HG03280 (cell line): ENCODE measurements around the gene ASB1.

ENCODE experiments used
- ATAC-seq: cut with Tn5 transposase; IDR thresholded peaks from one replicate; pipeline ENCODE4 v1.9.1; 2021; ENCODE audit warnings: mild to moderate bottlenecking, moderate library complexity; ENCODE audit not compliant: unreplicated experiment

The ASB1 gene

DNA sequence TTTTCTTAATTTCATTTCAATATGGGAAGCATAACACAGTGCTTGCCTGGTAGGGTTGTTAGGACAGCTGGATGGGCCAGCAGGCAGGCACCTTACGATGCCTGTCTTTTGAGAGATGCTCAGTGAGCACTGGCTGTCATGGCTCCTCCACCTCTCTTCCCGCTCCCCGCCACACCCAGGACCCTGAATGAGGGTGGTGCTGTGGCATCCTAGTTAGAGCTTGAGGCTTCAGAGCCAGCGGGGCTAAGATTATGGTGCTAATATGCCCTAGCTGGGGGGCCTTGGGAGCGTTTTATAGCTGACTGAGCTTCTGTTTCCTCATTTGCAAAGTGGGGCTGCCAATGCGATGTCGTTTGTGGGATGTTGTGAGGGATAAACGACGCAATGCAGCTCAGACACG lies 37.7 kb downstream of the ASB1 start:
- ATAC-seq: no peak

DNA sequence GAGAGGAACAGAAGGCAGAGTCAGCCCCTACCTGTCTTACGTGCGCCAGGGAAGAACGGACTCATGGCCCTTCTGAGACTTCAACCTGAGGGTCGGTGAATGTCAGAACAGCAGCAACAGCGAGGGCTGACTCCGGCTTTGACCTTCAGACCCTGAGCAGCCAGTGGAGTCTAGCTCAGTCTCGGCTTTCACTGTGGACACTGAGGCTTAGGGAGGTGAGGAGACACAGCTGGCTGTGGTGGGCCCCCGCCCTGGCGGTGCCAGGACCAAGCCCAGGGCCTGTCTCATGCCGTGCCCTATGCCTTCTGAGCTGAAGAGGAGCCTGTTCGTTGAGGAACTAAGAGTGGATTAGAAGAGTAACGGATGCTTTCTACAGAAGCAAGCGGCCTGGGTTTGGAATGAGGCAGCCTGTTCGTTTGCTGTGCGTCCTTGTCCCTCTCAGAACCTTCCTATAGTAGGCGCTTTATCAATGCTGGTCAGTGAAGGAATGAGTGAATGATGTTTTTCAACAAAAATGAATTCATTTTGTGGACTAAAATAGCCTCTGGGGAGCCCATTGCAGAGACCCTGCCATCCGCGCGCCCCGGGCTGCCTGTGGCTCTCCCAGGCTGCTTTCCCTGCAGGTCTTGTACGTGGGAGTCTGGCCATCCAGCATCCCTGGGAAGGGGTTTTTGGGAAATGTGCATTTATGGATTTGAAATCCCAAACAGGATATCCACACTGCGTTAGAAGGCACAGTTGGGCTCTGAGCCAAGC lies 38.9 kb downstream of the ASB1 start:
- no peak for ATAC-seq

DNA sequence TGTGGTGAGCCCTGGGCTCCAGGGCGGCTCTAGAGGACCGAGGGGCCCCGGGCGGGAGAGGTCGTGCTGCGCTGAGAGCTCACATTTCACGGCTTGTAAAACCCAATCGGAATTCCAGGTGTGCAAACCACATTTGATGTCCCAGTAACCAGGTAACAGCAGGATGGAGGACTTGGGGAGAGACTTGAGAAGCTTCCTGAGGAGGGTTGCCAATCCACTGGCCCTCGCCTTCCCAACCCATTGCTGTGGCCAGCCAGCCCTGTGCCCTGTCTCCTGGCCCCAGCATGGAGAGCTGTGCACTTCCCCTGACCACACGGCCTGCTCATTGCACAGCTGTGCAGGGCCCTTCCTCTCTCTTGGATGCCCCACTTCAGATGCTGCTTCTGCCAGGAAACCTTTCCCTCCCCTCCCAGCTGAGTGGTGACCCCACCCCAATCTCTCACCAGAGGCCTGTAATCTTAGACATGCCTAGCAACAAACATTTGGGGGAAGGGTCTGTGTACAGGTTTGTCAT lies 39.6 kb downstream of the ASB1 start:
- no peak for ATAC-seq

DNA sequence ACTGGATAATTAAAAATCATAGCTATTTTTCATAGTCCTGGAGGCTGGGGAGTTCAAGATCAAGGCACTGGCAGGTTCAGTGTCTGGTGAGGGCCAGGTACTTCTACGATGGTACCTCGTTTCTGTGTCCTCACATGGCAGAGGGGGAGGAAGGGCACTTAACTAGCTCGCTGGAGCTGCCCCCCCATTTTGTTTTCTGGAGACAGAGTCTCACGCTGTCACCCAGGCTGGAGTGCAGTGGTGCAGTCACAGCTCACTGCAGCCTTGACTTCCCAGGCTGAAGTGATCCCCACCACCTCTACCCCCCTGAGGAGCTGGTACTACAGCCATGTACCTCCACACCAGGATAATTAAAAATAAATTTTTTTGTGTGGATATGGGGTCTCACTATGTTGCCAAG lies 40.3 kb downstream of the ASB1 start:
- ATAC-seq: no peak

DNA sequence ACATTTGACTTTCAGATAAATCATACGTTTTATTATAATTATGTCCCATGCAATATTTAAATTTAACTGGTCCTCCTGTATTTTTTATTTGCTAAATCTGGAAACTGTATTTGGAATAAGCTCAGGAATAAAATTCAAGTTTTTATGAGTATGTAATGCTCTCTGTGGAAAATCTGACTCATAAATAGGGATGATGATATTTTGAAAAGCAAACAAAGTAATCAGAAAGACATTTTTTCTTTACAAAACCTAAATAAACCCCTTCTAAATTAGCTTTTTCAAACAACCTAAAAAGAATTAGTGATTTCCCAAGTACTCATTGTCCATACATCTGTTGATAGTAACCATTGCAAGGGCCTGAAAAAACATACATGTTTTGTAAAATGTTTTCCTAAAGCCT lies 41.1 kb downstream of the ASB1 start:
- no peak for ATAC-seq

DNA sequence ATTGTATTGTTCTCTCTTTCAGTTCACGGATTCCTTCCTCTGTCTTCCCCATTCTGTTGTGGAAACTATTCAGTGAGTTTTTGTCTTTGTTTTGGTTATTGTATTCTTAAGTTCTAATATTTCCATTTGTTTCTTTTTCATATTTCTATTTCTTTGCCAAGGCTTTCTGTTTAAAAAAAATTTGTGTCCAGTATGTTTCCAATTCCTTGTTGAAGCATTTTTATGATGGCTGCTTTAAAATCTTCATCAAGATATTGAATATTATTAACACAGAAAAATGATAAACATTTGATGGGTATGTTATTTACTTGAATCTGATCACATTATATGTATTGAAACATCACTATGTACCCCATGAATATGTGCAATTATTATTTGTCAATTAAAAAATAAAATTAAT lies 42.4 kb downstream of the ASB1 start:
- no peak for ATAC-seq

DNA sequence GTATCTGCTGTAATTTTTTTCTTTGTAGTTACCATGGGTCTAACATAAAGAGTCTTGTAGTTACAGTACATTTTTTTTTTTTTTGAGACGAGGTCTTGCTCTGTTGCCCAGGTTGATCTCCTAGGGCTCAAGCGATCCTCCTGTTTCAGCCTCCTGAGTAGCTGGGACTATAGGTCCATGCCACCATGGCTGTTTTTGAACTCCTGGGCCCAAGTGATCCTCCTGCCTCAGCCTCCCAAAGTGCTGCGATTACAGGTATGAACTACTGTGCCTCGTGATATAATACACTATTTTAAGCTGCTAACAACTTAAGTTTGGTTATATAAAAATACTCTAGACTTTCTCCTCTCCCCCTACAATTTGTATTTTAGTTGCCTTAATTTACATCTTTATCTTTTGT lies 46.3 kb downstream of the ASB1 start:
- no peak for ATAC-seq

DNA sequence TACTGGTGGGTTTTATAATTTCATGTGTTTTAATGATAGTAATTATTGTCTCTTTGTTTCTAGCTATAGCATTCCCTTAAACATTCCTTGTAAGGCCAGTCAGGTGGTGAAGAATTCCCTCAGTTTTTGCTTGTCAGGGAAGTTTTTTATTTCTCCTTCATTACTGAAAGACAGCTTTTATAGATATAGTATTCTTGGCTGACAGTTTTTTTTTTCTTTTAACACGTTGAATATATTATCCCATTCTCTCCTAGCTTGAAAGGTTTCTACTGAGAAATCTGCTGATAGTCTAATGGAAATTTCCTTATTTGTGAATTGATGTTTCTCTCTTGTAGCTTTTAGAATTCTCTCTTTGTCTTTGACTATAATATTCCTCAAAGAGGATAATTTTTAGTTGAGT lies 46.8 kb downstream of the ASB1 start:
- no peak for ATAC-seq

DNA sequence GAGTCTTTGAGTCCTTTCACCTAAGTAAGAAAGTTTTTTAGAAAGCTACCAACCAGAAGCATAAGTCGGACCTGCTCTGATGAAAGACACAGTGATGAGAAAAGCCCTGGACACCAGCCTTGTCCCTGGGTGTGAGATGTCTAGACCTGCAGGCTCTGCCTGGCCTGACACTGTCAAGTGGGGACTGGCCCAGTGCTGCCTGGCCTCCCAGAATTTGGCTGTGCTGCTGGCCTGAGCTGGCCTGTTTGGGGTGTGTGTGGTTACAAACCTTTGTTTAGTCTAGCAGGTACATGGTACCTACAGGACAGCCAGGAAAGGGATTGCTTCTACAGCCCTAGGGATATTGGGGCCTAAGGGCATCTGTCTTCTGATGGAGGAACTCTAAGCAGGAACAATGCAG lies 48.3 kb downstream of the ASB1 start:
- ATAC-seq: no peak

DNA sequence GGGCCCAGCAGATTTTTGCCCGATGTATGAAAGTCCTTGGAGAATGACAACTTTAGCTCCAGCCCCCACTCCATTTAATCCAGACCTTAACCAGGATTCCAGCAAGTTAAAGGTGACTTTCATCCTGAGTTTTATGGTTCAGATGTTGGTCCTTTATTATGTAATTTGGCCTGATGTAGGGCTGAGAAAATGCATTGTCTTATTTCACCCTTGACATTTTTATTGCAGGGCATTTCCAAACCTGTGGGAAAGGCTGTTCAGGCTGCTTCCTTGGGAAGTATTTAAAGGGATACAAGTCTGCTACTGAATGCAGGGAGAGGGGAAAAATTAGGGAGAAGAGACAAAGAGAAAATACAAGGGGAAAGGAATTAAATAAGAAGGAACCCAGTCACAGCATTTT lies 48.8 kb downstream of the ASB1 start:
- ATAC-seq: no peak

DNA sequence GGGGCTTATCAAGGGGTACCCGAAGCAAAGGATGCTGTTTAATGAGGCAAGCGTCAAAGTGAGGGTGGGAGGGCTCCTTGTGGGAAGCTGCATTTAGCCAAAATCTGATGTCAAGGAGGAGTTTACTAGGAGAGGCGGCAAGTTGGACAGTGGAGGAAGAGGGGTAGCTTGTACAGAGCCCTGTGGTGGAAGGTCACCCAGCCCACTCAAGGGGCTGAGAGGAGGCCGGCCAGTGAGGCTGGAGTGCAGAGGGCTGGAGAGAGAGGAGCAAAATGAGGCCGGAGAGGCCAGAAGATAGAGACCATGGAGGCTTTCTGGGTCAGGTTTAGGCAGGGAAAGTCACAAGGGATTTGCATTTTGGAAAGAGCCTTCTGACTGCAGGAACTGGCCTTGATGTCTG lies 49.5 kb downstream of the ASB1 start:
- no peak for ATAC-seq

DNA sequence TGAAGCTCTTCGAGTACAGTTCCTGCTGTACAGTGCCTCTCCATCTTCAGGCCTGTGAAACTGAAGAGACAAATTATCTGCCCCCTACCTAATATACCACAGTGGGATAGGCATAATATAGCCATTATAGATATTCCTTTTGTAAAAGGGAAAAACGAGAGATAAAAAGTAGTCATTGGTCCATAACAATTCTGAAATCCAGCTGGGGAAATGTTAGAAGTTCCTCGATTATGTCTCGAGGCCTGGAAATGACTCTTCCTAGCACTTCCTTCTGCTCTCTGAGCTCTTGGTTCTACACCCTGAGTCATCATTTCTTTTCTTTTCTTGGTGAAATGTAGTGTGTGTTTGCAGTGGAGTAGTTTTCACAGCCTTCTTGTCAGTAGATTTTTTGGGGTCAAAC lies 51.5 kb downstream of the ASB1 start:
- no peak for ATAC-seq

DNA sequence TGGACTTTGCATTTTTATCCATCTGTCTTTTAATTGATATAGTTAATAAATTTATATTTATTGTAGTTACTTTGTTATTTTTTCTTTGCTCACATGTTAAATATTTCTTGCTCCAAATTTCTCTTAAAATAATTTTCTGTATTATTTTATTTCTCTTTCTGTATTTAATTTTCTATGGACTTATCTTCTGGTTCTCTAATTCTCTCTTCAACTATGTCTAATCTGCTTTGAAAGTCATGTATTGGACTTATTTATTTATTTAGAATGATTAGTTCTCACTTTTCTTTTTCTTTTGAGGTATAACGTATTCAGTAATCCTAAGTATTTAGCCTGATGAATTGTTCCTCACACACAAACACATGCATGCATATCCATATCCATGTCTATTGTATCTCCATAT lies 53.1 kb downstream of the ASB1 start:
- no peak for ATAC-seq

DNA sequence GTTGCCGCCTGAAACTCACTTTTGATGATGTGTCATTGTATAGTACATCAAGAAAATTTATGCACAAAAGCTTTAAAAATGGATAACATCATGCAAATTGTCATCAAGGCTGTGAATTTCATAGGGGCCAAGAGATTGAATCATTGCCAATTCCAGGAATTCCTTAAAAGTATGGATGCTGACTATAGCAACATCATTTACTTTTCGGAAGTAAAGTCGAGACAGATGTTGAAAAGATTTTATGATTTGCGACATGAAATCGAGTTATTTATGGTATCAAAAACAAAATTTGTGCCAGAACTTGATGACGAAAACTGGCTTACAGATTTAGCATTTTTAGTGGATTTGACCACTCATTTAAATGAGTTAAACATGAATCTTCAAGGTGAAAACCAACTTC lies 56.3 kb downstream of the ASB1 start:
- no peak for ATAC-seq

DNA sequence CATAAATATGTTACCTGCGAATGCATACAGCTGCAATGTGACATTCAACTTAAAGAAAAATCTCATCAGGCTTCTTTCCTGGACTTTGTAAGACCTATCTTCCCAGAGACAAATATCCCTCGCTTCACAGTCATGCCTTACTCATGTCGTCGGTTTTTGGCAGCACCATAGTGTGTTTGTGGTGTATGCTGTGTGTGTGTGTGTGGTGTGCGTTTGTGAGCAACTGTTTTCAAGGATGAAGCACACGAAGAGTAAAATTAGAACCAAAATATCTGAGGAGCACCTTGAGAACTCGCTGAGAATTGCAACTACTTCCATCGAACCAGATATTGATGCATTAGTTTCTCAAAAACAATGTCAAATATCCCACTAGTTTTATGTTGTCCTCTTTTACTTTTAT lies 56.9 kb downstream of the ASB1 start:
- ATAC-seq: no peak

DNA sequence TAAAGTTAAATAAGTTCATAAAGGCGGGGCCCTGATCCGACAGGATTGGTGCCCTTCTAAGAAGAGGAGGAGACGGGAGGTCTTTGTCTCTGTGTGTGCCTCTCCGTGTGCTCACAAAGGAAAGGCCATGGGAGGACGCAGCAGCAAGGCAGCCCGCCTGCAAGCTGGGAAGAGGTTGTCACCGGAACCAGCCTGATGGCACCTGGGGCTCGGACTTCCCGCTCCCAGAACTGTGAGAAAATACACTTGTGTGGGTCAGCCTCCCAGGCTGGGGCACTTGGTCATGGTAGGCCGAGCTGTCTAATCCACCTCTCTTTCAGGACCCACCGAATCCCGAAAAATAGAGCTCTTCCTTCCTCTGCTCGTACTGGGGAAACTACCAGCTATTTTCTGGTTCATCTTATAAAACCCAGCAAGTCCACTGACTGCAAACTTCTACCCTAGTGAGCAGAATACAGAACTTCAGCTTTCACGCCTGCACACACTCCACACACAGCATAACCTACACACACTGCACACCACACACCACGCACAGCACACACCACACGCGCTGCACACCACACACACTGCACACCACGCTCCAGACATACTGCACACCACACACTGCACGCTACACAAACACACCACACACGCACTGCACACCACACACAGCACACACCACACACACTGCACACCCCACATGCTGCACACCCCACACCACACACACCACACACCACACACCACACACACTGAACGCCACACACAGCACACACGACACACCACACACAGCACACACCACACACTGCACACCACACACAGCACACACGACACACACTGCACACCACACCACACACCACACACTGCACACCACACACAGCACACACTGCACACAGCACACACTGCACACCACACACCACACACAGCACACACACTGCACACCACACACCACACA lies 58.1 kb downstream of the ASB1 start:
- ATAC-seq: no peak

DNA sequence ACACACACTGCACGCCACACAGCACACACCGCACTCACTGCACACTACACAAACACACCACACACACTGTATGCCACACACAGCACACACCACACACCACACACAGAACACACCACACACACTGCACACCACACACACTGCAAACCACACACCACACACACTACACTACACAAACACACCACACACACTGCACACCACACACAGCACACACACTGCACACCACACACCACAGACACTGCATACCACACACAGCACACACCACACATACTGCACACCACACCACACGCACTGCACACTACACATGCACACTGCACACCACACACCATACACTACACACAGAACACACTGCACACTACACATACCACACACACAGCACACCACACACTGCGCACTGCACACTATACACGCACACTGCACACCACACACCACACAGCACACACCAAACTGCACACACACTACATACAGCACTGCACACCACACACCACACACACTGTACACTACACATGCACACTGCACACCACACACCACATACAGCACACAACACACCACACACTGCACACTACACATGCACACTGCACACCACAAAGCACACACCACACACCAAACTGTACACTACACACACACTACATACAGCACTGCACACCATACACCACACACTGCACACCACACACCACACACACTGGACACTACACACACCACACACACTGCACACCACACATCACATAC lies 59.6 kb downstream of the ASB1 start:
- ATAC-seq: no peak

DNA sequence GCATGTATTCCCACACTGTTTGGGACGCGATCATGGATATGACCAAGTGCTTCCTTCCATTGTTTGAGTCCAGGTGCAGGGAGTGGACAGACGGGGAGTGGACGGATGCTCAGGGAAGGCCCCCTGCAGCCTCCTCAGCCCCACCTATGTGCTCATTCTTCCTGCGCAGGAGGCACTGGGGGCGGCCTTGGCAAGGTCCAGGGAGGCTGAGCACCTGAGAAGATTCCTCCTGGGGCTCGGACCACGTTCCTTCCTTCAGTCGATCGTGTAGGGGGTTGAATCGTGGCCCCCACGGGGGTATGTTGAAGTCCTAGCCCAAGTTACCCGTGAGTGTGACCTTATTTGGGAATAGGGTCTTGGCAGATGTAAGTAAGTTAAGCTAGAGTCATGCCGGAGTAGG lies 60.4 kb downstream of the ASB1 start:
- ATAC-seq: no peak

DNA sequence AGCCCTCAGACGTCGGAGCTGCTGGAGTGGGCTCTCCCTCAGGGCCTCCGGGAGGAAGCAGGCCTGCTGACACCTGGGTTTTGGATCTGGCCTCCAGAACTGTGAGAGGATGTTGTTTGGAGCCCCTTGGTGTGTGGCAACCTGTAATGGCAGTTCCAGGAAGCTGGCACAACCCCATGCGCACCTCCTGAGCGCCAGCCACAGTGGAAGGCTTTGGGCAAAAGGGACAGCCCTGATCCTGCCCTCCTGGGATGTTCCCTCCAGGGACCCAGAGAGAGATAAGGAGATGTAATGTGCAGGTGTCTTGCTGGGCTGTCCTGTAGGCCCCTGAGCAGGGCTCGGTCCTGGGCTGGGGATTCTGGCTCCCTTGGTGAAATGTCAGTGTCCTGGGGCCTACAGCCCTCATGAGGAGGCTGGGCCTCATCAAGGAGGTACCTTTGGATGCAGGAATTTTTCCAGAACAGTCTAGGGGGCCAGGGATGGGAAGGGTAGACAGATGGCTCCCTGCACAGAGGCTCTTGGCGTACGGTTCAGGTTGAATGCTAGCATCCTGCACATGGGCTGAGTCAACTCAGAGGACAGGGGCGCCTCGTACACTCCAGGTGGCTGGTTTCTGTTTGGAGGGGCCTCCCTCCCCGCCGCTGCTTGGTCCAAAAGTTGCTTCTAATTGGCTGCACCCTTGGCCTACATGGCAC lies 61.1 kb downstream of the ASB1 start:
- no peak for ATAC-seq

DNA sequence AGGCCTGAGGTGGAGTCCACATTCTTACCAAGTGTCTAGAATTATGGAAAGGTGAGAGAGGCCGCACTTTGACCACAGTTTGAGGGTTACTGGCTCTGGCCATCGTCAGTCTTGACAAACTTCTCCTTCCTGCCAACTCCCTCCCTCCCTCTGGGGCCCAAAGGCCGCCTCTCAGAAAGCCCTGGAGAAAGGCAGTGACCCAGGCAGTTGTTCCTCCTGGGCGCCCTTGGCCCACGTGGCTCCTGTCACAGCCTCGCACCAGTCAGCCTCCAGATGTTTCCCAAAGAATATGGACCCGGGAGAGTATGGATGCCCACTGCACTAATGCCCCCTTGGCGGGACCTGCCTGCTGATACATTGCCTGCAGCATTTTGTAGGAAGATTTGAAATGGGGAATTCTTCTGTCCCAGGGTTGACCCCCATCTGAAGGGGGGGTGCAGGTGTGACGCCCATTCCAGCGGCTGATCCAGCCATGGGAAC lies 61.7 kb downstream of the ASB1 start:
- ATAC-seq: no peak

DNA sequence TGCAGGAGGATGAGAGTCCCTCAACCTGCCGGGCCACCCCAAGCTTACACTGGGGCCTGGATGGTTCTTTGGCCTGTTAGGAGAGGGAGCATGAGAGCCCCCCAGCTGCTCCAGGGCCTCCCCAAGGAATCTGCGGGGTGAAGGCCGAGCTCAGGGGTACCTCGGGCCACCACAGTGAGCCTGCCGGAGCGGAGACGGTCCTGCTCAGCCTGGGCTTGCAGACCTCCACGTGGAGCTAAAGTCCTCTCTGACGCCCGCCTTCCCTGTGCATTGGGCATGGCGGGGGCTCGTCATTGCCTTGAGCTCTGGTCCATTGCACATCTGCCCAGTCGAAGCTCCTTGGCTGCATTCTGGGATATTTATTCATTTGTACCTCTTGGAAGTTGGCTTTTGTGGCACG lies 62.7 kb downstream of the ASB1 start:
- no peak for ATAC-seq
